HepG2 (cell line): ENCODE results near the gene FBRSL1. TPM values are rescaled to one million over a fixed set of nuclear protein-coding genes. Genes with fewer than 3 reads are reported as not detected.

Experiments
- ATAC-seq: fragments of 200-7000 bp; cut with Tn5 transposase; 3 replicates; pipeline ENCODE4 v1.9.1; 2020; ENCODE audit warnings: mild to moderate bottlenecking, moderate library complexity
- BruUV-seq: library from RNA; stranded (reverse); fragments of 400-500 nt; replicated peaks from 2 replicates; lab custom pipeline; 2021; lab: Mats Ljungman, UMichigan
- CTCF ChIA-PET: fragments of 300-600 bp; formaldehyde crosslinking; extraction: SDS; loops from one replicate; lab custom pipeline; 2021; ENCODE audit warnings: low total read pairs, inconsistent platforms, low intra/inter-chr PET ratio; lab: Yijun Ruan, JAX
- POLR2A ChIA-PET: fragments of 350-600 bp; sonication (Branson Sonifier 250); formaldehyde crosslinking; loops from one replicate; lab custom pipeline; 2020; ENCODE audit warnings: antibody characterized with exemption, inconsistent platforms; lab: Yijun Ruan, JAX
- DNase-seq: peaks from one replicate; pipeline ENCODE4 v3.0.0-alpha.2; 2015; ENCODE audit warnings: low spot score
- FAIRE-seq: peaks from 3 replicates; lab custom pipeline; 2011; peaks lifted over from hg19 to GRCh38; lab: Jason Lieb, UNC
- H2AFZ ChIP-seq: one replicate; pipeline ENCODE4 v1.6.1; 2011; ENCODE audit warnings: low read length, inconsistent platforms
- H3K27ac ChIP-seq: fragments of 300-600 bp; 3 replicates; pipeline ENCODE4 v1.8.0; 2011; ENCODE audit warnings: mixed run types, mild to moderate bottlenecking, mixed read lengths, low read length, inconsistent platforms; ENCODE audit not compliant: insufficient read depth; ENCODE audit errors: extremely low read length
- H3K27me3 ChIP-seq, 2 experiments: fragments of 200-600 bp in 1 of 2; 2 replicates in 1 of 2; 3 replicates in 1 of 2; pipeline versions ENCODE4 v1.6.0 to v1.8.0; 2011; ENCODE audit warnings: low read length in 2 of 2, mild to moderate bottlenecking in 2 of 2, moderate library complexity in 2 of 2, inconsistent platforms in 1 of 2; ENCODE audit not compliant: insufficient read depth in 2 of 2, control insufficient read depth in 1 of 2
- H3K36me3 ChIP-seq, 2 experiments: fragments of 200-600 bp in 1 of 2; replicated peaks in 1 of 2; 2 replicates in 1 of 2; 3 replicates in 1 of 2; pipeline versions ENCODE4 v1.5.1 to v1.8.0; 2011; ENCODE audit warnings: low read length in 2 of 2, inconsistent platforms in 1 of 2; ENCODE audit not compliant: insufficient read depth in 2 of 2, control insufficient read depth in 1 of 2
- H3K4me1 ChIP-seq: 2 replicates; pipeline ENCODE4 v1.5.1; 2012; ENCODE audit warnings: low read length, inconsistent platforms; ENCODE audit not compliant: insufficient read depth
- H3K4me2 ChIP-seq: 2 replicates; pipeline ENCODE4 v1.6.0; 2011; ENCODE audit warnings: low read depth, low read length, inconsistent platforms
- H3K4me3 ChIP-seq, 3 experiments: fragments of 200-600 bp in 1 of 3; sonication (generic), shearing (Covaris generic) in 1 of 3; replicated peaks in 1 of 3; 2 replicates each; pipeline ENCODE4 v1.5.1; 2011 to 2016; ENCODE audit warnings: low read length in 3 of 3, inconsistent platforms in 2 of 3, low read depth in 2 of 3, mild to moderate bottlenecking in 2 of 3, control low read depth in 1 of 3, mixed read lengths in 1 of 3; ENCODE audit not compliant: insufficient read depth in 1 of 3
- H3K79me2 ChIP-seq: one replicate; pipeline ENCODE4 v1.6.1; 2011; ENCODE audit warnings: low read length, inconsistent platforms; ENCODE audit not compliant: insufficient read depth
- H3K9ac ChIP-seq: 2 replicates; pipeline ENCODE4 v1.6.0; 2011; ENCODE audit warnings: mild to moderate bottlenecking, low read depth, low read length, inconsistent platforms; ENCODE audit not compliant: insufficient read depth
- H3K9me3 ChIP-seq: 2 replicates; pipeline ENCODE4 v1.5.1; 2012; ENCODE audit warnings: mild to moderate bottlenecking, low read length
- H4K20me1 ChIP-seq: 2 replicates; pipeline ENCODE4 v1.6.0; 2011; ENCODE audit warnings: inconsistent platforms, mild to moderate bottlenecking, low read length, moderate library complexity; ENCODE audit not compliant: insufficient read depth
- EZH2 ChIP-seq: conservative IDR thresholded peaks from 2 replicates; pipeline ENCODE4 v1.6.1; 2012; ENCODE audit warnings: mild to moderate bottlenecking, low read depth, low read length, moderate library complexity
- GMEB2 ChIP-seq: IDR thresholded peaks from 2 replicates; pipeline ENCODE4 v1.6.1; 2016; ENCODE audit warnings: missing biosample characterization, missing genetic modification reagents, low read depth
- HES4 ChIP-seq: sonication (generic); formaldehyde crosslinking; IDR thresholded peaks from 2 replicates; pipeline ENCODE4 v1.9.0; 2021; ENCODE audit warnings: mild to moderate bottlenecking, missing genetic modification reagents, borderline replicate concordance
- HOXA3 ChIP-seq: sonication (generic); formaldehyde crosslinking; IDR thresholded peaks from 2 replicates; pipeline ENCODE4 v1.5.0; 2020; ENCODE audit warnings: missing genetic modification reagents
- HOXA7 ChIP-seq: sonication (generic); formaldehyde crosslinking; IDR thresholded peaks from 2 replicates; pipeline ENCODE4 v1.8.1; 2022; ENCODE audit warnings: mild to moderate bottlenecking, missing genetic modification reagents, moderate library complexity
- IKZF5 ChIP-seq: IDR thresholded peaks from 2 replicates; pipeline ENCODE4 v1.6.1; 2018; ENCODE audit warnings: missing genetic modification reagents, mild to moderate bottlenecking, missing compliant biosample characterization
- ISL2 ChIP-seq: sonication (generic); formaldehyde crosslinking; IDR thresholded peaks from 2 replicates; pipeline ENCODE4 v1.5.0; 2020; ENCODE audit warnings: missing genetic modification reagents
- NCOA2 ChIP-seq: sonication (generic); formaldehyde crosslinking; IDR thresholded peaks from 2 replicates; pipeline ENCODE4 v1.8.0; 2022; ENCODE audit warnings: inconsistent platforms
- NR2F1 ChIP-seq, 2 experiments: fragments of 450-650 bp in 1 of 2; formaldehyde crosslinking in 1 of 2; IDR thresholded peaks; 2 replicates each; pipeline versions ENCODE4 v1.5.0 to v1.6.1; 2016 to 2020; ENCODE audit warnings: mild to moderate bottlenecking in 1 of 2, missing compliant biosample characterization in 1 of 2, missing genetic modification reagents in 1 of 2, moderate library complexity in 1 of 2
- PHF8 ChIP-seq: sonication (generic); formaldehyde crosslinking; IDR thresholded peaks from 2 replicates; pipeline ENCODE4 v1.5.0; 2020; ENCODE audit warnings: missing genetic modification reagents
- RBFOX2 ChIP-seq: fragments of 200-400 bp; formaldehyde crosslinking; IDR thresholded peaks from 2 replicates; pipeline ENCODE4 v1.6.1; 2017; ENCODE audit warnings: low read depth, mild to moderate bottlenecking, low read length
- ZMYM3 ChIP-seq: sonication (generic); formaldehyde crosslinking; IDR thresholded peaks from 2 replicates; pipeline ENCODE4 v1.5.1; 2020; ENCODE audit warnings: mild to moderate bottlenecking, missing genetic modification reagents
- ZNF512B ChIP-seq: sonication (generic); formaldehyde crosslinking; IDR thresholded peaks from 2 replicates; pipeline ENCODE4 v1.5.1; 2020; ENCODE audit warnings: missing genetic modification reagents, mild to moderate bottlenecking, borderline replicate concordance
- ZNF530 ChIP-seq: sonication (generic); formaldehyde crosslinking; IDR thresholded peaks from 2 replicates; pipeline ENCODE4 v1.5.0; 2020; ENCODE audit warnings: low read depth, mild to moderate bottlenecking, missing genetic modification reagents
- ZNF567 ChIP-seq: sonication (generic); formaldehyde crosslinking; IDR thresholded peaks from 2 replicates; pipeline ENCODE4 v1.8.1; 2023; ENCODE audit warnings: mild to moderate bottlenecking, missing genetic modification reagents, borderline replicate concordance
- ZNF720 ChIP-seq: sonication (generic); formaldehyde crosslinking; IDR thresholded peaks from 2 replicates; pipeline ENCODE4 v1.4.0; 2020; ENCODE audit warnings: missing genetic modification reagents
- ZNF761 ChIP-seq: sonication (generic); formaldehyde crosslinking; conservative IDR thresholded peaks from 2 replicates; pipeline ENCODE4 v1.4.0; 2020; ENCODE audit warnings: mild to moderate bottlenecking, missing genetic modification reagents
- ZNF768 ChIP-seq: sonication (generic); formaldehyde crosslinking; IDR thresholded peaks from 2 replicates; pipeline ENCODE4 v1.4.0; 2020; ENCODE audit warnings: missing genetic modification reagents
- ZNF777 ChIP-seq: sonication (generic); formaldehyde crosslinking; IDR thresholded peaks from 2 replicates; pipeline ENCODE4 v1.4.0; 2020; ENCODE audit warnings: missing genetic modification reagents
- ZSCAN25 ChIP-seq: sonication (generic); formaldehyde crosslinking; IDR thresholded peaks from 2 replicates; pipeline ENCODE4 v1.8.0; 2022; ENCODE audit warnings: mild to moderate bottlenecking, missing genetic modification reagents
- WGBS: methylation state at CpG from one replicate; pipeline ENCODE4 v1.1.6; 2017; ENCODE audit warnings: low lambda C conversion rate; 5-methylcytosine and 5-hydroxymethylcytosine counted together
- in situ Hi-C: cut with HindIII; loops from 2 replicates; pipeline ENCODE4 v1.10.0; 2017; ENCODE audit warnings: low pct_unique_long_range_greater_than_20kb; ENCODE audit not compliant: extremely low pct_ligation_motif_present
- intact Hi-C: fragments of 100-400 bp; cut with micrococcal nuclease; formaldehyde crosslinking; loops from one replicate; pipeline ENCODE4 v1.10.0; 2022; ENCODE audit not compliant: unreplicated experiment
- polyA plus RNA-seq, 8 experiments: library from polyadenylated mRNA; depleted of rRNA in 3 of 8; stranded (reverse) in 7 of 8; unstranded in 1 of 8; fragments of >200 nt; fragmentation: Illumina TruSeq in 4 of 8; extraction: Trizol in 4 of 8; gene quantifications; 2 replicates each; pipeline versions ENCODE4 v1.2.1 to v1.2.3, GENCODE V29; 2011 to 2016; ENCODE audit warnings: low read depth in 4 of 8, missing spikeins in 1 of 8, mixed read lengths in 1 of 8; ENCODE audit not compliant: insufficient read depth in 1 of 8
- total RNA-seq, 5 experiments: library from RNA; depleted of rRNA; stranded (reverse); fragments of >200 nt; fragmentation: Illumina TruSeq; extraction: Trizol; gene quantifications; 2 replicates each; pipeline ENCODE4 v1.2.3, GENCODE V29; 2016; ENCODE audit warnings: low read depth in 1 of 5

The FBRSL1 gene
- total and polyA plus RNA-seq, 2 of the 13 experiments (the other 11 are each of a cell fraction or from before 2014, with no cell fraction given) = 3.6 to 7.9 TPM

GRCh38 chr12:132490422-132491137 lies 629 bp downstream of the FBRSL1 start:
- in situ Hi-C loops (no loop called here), intact Hi-C loops (no loop called here)
- Histone ChIP-seq H4K20me1 (peaks cover 49% of the 10 kb centered on the region), H3K79me2 (peaks cover 48% of the 10 kb centered on the region), H3K27ac (peak overlapping the region; percentile 58), H3K36me3 (peaks cover 0 to 2% of the 10 kb centered on the region in 2 experiments; a peak in 4 of 5 replicates), H3K9me3 (no peaks in the 10 kb centered on the region), H3K27me3 (peaks cover 8 to 37% of the 10 kb centered on the region in 2 experiments), H3K9ac (peak overlapping the region; percentile 80), H2AFZ (no peak overlapping the region), H3K4me2 (peak overlapping the region; percentile 99), H3K4me1 (peaks cover 60% of the 10 kb centered on the region), H3K4me3 (peak overlapping the region; percentile 59 to 88 (median 83))
- no TSS peak for BruUV-seq
- CTCF ChIA-PET = no interaction called here
- DNase-seq (no peak), ATAC-seq (no peak), FAIRE-seq (no peak)
- WGBS = 1% methylated on average over 7 of the region's 110 CpGs
- POLR2A ChIA-PET = no interaction called here
- TF ChIP-seq EZH2 = no peak
- TF ChIP-seq NR2F1 (CRISPR knock-in tag; IDR thresholded peaks at IDR 0.05) = no peak
- TF ChIP-seq ZNF567 (CRISPR knock-in tag) = no peak
- no peak for TF ChIP-seq GMEB2 (CRISPR knock-in tag)
- no peak for TF ChIP-seq ZSCAN25 (CRISPR knock-in tag)
- peak; percentile 94 for TF ChIP-seq ZNF777 (CRISPR knock-in tag)
- TF ChIP-seq ZNF768 = peak; percentile 20; the same call in 1 of the 2 replicates
- TF ChIP-seq ZMYM3 (CRISPR knock-in tag) = no peak
- TF ChIP-seq ZNF530 (CRISPR knock-in tag) = no peak
- TF ChIP-seq PHF8 (CRISPR knock-in tag) = peak; percentile 28; the same call in 1 of the 2 replicates
- TF ChIP-seq IKZF5 (CRISPR knock-in tag) = no peak
- TF ChIP-seq RBFOX2 = peak; percentile 44
- 0 out of 2 replicates have a peak, but pooled peaks have one; percentile 3 for TF ChIP-seq HOXA3 (CRISPR knock-in tag)
- no peak for TF ChIP-seq ZNF512B
- TF ChIP-seq ZNF761 (CRISPR knock-in tag) = no peak
- TF ChIP-seq ISL2 = no peak
- no peak for TF ChIP-seq ZNF720 (CRISPR knock-in tag)
- no peak for TF ChIP-seq HOXA7 (CRISPR knock-in tag)
- TF ChIP-seq HES4 (CRISPR knock-in tag) = no peak
- no peak for TF ChIP-seq NCOA2 (CRISPR knock-in tag)
